Measurements from ENCODE around the gene FAM174A. TPM values are rescaled to one million over a fixed set of nuclear protein-coding genes. Genes with fewer than 3 reads are reported as not detected.

FAM174A gene
- total RNA-seq, 4 donors from 2014 or later: 27.8 to 57.3 (median 45.6) TPM

DNA sequence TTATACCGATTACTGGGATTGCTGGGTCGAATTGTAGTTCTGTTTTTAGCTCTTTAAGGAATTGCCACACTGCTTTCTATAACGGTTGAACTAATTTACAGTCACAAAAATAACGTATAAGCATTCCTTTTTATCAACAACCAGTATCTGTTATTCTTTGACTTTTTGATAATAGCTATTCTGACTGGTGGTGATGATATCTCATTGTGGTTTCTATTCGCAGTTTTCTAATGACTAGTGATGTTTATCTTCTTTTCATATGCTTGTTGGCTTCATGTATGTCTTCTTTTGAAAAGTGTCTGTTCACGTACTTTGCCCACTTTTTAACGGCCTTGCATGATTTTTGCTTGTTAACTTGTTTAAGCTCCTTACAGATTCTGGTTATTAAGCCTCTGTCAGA, 74.4 kb downstream of the FAM174A start:
- H3K27me3 ChIP-seq: no peaks in the 10 kb centered on the region
- no peak for TF ChIP-seq EP300 (IDR thresholded peaks at IDR 0.05)
- H3K27ac ChIP-seq: no peak overlapping the region
- no peaks in the 10 kb centered on the region for H3K36me3 ChIP-seq
- no peaks in the 10 kb centered on the region for H3K4me1 ChIP-seq
- 90% methylated on average over 7 of the region's 7 CpGs for WGBS
- DNase-seq (ENCODE audit: low spot score in 2 of 2): no peak
- H3K9me3 ChIP-seq: no peaks in the 10 kb centered on the region
- H3K4me3 ChIP-seq: no peak overlapping the region

- H3K4me1 ChIP-seq: no peaks in the 10 kb centered on the region
- H3K9me3 ChIP-seq: no peaks in the 10 kb centered on the region
- no peak for TF ChIP-seq POLR2AphosphoS5 (IDR thresholded peaks at IDR 0.05)
- H3K4me3 ChIP-seq: no peak overlapping the region
- WGBS: 90% methylated on average over 2 of the region's 2 CpGs
- H3K27me3 ChIP-seq: no peaks in the 10 kb centered on the region
- no peaks in the 10 kb centered on the region for H3K36me3 ChIP-seq
- H3K27ac ChIP-seq: no peak overlapping the region
- DNase-seq (ENCODE audit: low spot score in 2 of 2): no peak
Measured at GRCh38 chr5:100614308-100614707, 79.1 kb downstream of the FAM174A start.

DNA sequence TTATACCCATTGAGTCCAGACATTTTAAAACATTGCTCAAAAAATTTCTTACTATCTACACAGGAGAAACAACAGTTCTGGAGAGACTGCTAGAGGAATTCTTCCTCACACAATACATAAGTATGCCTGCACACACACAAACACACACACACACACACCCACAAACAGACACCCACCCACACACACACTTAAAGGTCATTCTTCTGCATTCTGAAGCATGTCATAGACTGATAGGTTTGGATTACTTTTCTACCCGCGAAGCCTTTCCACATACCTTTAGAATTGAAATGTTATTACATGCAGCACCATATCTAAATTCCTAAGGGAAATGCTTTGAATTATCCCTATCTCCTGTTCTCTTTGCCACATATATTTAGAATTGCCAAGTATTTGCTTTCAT, 80.2 kb downstream of the FAM174A start:
- DNase-seq (ENCODE audit: low spot score in 2 of 2): no peak
- H3K4me1 ChIP-seq: no peaks in the 10 kb centered on the region
- H3K27me3 ChIP-seq: no peaks in the 10 kb centered on the region
- TF ChIP-seq EP300 (IDR thresholded peaks at IDR 0.05) (no peak), POLR2AphosphoS5 (IDR thresholded peaks at IDR 0.05) (no peak), POLR2A (IDR thresholded peaks at IDR 0.05) (no peak)
- TF ChIP-seq, protein P1, sequence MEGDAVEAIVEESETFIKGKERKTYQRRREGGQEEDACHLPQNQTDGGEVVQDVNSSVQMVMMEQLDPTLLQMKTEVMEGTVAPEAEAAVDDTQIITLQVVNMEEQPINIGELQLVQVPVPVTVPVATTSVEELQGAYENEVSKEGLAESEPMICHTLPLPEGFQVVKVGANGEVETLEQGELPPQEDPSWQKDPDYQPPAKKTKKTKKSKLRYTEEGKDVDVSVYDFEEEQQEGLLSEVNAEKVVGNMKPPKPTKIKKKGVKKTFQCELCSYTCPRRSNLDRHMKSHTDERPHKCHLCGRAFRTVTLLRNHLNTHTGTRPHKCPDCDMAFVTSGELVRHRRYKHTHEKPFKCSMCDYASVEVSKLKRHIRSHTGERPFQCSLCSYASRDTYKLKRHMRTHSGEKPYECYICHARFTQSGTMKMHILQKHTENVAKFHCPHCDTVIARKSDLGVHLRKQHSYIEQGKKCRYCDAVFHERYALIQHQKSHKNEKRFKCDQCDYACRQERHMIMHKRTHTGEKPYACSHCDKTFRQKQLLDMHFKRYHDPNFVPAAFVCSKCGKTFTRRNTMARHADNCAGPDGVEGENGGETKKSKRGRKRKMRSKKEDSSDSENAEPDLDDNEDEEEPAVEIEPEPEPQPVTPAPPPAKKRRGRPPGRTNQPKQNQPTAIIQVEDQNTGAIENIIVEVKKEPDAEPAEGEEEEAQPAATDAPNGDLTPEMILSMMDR (IDR thresholded peaks at IDR 0.05): no peak
- no peaks in the 10 kb centered on the region for H3K9me3 ChIP-seq
- 60% methylated on average over 2 of the region's 2 CpGs for WGBS
- no peaks in the 10 kb centered on the region for H3K36me3 ChIP-seq
- H3K27ac ChIP-seq: no peak overlapping the region
- no peak overlapping the region for H3K4me3 ChIP-seq

DNA sequence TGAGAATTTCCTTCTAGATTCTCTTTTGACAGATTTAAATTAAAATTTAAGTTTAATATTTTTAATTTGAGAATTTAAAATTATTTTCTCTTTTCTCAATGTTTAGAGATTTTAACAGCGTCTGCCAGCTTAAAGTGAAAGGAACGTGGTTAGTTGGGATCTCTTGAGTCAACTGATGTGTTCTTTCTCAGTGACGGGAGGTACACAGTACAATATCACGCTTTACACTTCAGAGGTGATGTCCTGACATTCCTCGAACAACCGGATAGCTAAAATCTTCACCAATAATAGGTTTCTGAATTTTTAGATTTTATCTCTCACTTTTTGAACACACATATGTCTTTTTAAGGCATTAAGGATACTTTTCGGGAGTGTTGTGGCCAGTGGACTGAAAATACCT, 81.1 kb downstream of the FAM174A start:
- Histone ChIP-seq H3K27me3 (no peaks in the 10 kb centered on the region), H3K9me3 (no peaks in the 10 kb centered on the region), H3K4me3 (no peak overlapping the region), H3K27ac (no peak overlapping the region), H3K4me1 (no peaks in the 10 kb centered on the region), H3K36me3 (no peaks in the 10 kb centered on the region)
- DNase-seq (ENCODE audit: low spot score in 2 of 2): no peak
- TF ChIP-seq EP300 (IDR thresholded peaks at IDR 0.05) (no peak), POLR2A (IDR thresholded peaks at IDR 0.05) (no peak), POLR2AphosphoS5 (IDR thresholded peaks at IDR 0.05) (no peak)
- TF ChIP-seq, protein P1 (IDR thresholded peaks at IDR 0.05): no peak
- WGBS: 62% methylated on average over 7 of the region's 7 CpGs

DNA sequence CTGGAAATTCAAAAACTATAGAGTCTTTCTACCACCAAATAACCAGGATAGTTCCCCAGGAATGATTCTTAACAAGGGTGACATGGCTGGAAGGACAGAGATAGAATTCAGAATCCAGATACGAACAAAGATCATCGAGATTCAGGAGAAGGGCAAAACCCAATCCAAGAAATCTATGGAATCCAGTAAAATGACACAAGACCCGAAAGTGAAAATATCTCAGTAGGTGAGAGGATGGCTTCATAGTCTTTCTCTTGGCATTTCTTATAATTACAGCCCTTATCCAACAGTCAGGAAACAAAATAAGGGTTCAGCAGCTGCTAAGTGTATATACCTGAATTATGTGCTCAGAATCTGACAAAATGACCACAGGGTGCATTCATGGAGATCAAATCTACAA, 81.8 kb downstream of the FAM174A start:
- no peak overlapping the region for H3K4me3 ChIP-seq
- 93% methylated on average over 3 of the region's 3 CpGs for WGBS
- TF ChIP-seq, protein P1 (IDR thresholded peaks at IDR 0.05): no peak
- TF ChIP-seq EP300 (IDR thresholded peaks at IDR 0.05) (no peak), POLR2A (IDR thresholded peaks at IDR 0.05) (no peak), POLR2AphosphoS5 (IDR thresholded peaks at IDR 0.05) (no peak)
- no peak for DNase-seq (ENCODE audit: low spot score in 2 of 2)
- no peaks in the 10 kb centered on the region for H3K9me3 ChIP-seq
- H3K27ac ChIP-seq: no peak overlapping the region
- no peaks in the 10 kb centered on the region for H3K27me3 ChIP-seq
- H3K36me3 ChIP-seq: no peaks in the 10 kb centered on the region
- H3K4me1 ChIP-seq: no peaks in the 10 kb centered on the region

DNA sequence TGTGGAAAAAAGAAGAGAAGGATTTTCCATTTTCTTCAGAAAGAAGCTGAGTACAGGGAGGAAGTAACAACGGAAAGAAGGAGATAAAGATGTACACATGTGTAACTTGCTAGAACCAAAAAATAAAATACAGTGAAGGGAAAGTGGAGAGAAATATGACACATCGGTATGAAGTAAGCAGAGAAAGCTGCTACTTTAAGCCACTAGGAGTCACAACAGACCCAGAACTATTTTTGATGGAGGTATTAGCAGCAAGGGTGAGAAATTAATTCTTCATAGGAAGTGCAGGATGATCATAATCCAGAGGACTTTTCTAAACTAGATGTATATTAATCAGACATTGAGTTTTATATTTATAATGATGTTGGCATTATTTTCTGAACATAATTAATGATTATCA, 88.5 kb downstream of the FAM174A start:
- no peak for DNase-seq (ENCODE audit: low spot score in 2 of 2)
- no peak overlapping the region for H3K4me3 ChIP-seq
- no peak for TF ChIP-seq POLR2A (IDR thresholded peaks at IDR 0.05)
- no peak for TF ChIP-seq POLR2AphosphoS5 (IDR thresholded peaks at IDR 0.05)
- TF ChIP-seq, protein P1 (IDR thresholded peaks at IDR 0.05): peak; percentile 30 to 40
- TF ChIP-seq EP300 (IDR thresholded peaks at IDR 0.05): no peak
- H3K27me3 ChIP-seq: no peaks in the 10 kb centered on the region
- WGBS: 13% methylated on average over 2 of the region's 2 CpGs
- no peaks in the 10 kb centered on the region for H3K4me1 ChIP-seq
- H3K27ac ChIP-seq: no peak overlapping the region
- H3K9me3 ChIP-seq: no peaks in the 10 kb centered on the region
- H3K36me3 ChIP-seq: no peaks in the 10 kb centered on the region
